Esophagus muscularis mucosa (tissue), 3 donors: Measurements from ENCODE around the gene BANF1.

Source experiments
- POLR2A ChIP-seq: fragments of 450-650 bp; IDR thresholded peaks from one replicate; pipeline ENCODE4 v1.6.1; 2017; ENCODE audit warnings: antibody characterized with exemption, moderate library complexity, mild to moderate bottlenecking, low read depth
- TF ChIP-seq, protein P1 (sequence below), 3 experiments: fragments of 200-600 bp in 2 of 3; fragments of 450-650 bp in 1 of 3; sonication (generic) in 2 of 3; IDR thresholded peaks; one replicate each; pipeline ENCODE4 v1.5.1; 2017 to 2019; ENCODE audit warnings: antibody characterized with exemption in 3 of 3, mild to moderate bottlenecking in 2 of 3, moderate library complexity in 1 of 3

DNA sequence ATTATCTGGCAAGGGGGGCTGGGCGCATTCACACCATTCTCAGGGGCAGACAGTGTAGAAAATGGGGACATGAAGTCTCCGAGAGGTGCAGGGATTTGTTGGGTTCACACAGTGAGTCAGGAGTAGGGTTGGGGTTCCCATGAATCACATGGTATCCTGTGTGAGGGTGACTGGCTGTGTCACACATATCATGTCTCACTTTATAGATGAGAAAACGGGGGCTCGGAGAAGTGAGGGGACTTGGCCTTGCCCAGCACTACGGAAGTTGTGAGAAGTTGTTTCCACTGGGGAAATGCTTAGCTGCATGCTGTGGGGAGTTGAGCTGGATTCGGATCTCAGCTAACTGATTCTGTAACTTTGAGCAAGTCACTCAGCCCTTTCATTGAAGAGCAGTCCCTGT lies 42.5 kb downstream of the BANF1 start:
- TF ChIP-seq POLR2A = no peak
- TF ChIP-seq, protein P1, sequence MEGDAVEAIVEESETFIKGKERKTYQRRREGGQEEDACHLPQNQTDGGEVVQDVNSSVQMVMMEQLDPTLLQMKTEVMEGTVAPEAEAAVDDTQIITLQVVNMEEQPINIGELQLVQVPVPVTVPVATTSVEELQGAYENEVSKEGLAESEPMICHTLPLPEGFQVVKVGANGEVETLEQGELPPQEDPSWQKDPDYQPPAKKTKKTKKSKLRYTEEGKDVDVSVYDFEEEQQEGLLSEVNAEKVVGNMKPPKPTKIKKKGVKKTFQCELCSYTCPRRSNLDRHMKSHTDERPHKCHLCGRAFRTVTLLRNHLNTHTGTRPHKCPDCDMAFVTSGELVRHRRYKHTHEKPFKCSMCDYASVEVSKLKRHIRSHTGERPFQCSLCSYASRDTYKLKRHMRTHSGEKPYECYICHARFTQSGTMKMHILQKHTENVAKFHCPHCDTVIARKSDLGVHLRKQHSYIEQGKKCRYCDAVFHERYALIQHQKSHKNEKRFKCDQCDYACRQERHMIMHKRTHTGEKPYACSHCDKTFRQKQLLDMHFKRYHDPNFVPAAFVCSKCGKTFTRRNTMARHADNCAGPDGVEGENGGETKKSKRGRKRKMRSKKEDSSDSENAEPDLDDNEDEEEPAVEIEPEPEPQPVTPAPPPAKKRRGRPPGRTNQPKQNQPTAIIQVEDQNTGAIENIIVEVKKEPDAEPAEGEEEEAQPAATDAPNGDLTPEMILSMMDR (IDR thresholded peaks at IDR 0.05) = no peak
